ENCODE measurements around the gene MUC5B. TPM values are rescaled to one million over a fixed set of nuclear protein-coding genes. Genes with fewer than 3 reads are reported as not detected.
A peak's percentile ranks its signal among the peaks of the same experiment; 100 is the strongest.

Gene MUC5B
- total RNA-seq, 3 donors from 2014 or later: 2.0 to 6.9 TPM; not detected in 1

GRCh38 chr11:1194977-1195681, 27.7 kb upstream of the MUC5B start:
- TF ChIP-seq POLR2AphosphoS5 (IDR thresholded peaks at IDR 0.05): no peak
- no peak for TF ChIP-seq CTCF (IDR thresholded peaks at IDR 0.05)
- no peak for TF ChIP-seq POLR2A (IDR thresholded peaks at IDR 0.05)
- no peak overlapping the region for H3K4me3 ChIP-seq
- no peaks in the 10 kb centered on the region for H3K36me3 ChIP-seq
- no peaks in the 10 kb centered on the region for H3K4me1 ChIP-seq
- intact Hi-C loops (cut with DNase I; ENCODE audit: low total_unique reads): no loop called here
- DNase-seq (ENCODE audit: low spot score in 2 of 2): peak in 1 of 2 donors; percentile 51
- no peak overlapping the region for H3K27ac ChIP-seq
- H3K9me3 ChIP-seq: peaks cover 0 to 4% of the 10 kb centered on the region in 2 donors
- peaks cover 10 to 61% of the 10 kb centered on the region in 2 donors for H3K27me3 ChIP-seq

GRCh38 chr11:1195682-1196515, 27.0 kb upstream of the MUC5B start:
- DNase-seq (ENCODE audit: low spot score in 2 of 2): peak in 1 of 2 donors; percentile 44
- Histone ChIP-seq H3K27me3 (peaks cover 10 to 69% of the 10 kb centered on the region in 2 donors), H3K27ac (no peak overlapping the region), H3K36me3 (no peaks in the 10 kb centered on the region), H3K4me3 (no peak overlapping the region), H3K4me1 (no peaks in the 10 kb centered on the region), H3K9me3 (peaks cover 0 to 4% of the 10 kb centered on the region in 2 donors)
- intact Hi-C loops (cut with DNase I; ENCODE audit: low total_unique reads): no loop called here
- TF ChIP-seq POLR2AphosphoS5 (IDR thresholded peaks at IDR 0.05) (no peak), CTCF (IDR thresholded peaks at IDR 0.05) (no peak), POLR2A (IDR thresholded peaks at IDR 0.05) (no peak)

GRCh38 chr11:1196516-1197391, 26.1 kb upstream of the MUC5B start:
- Histone ChIP-seq H3K9me3 (peaks cover 0 to 4% of the 10 kb centered on the region in 2 donors), H3K27me3 (peaks cover 10 to 75% of the 10 kb centered on the region in 2 donors), H3K4me1 (no peaks in the 10 kb centered on the region), H3K4me3 (no peak overlapping the region), H3K27ac (no peak overlapping the region), H3K36me3 (no peaks in the 10 kb centered on the region)
- intact Hi-C loops (cut with DNase I; ENCODE audit: low total_unique reads): no loop called here
- TF ChIP-seq POLR2A (IDR thresholded peaks at IDR 0.05) (no peak), POLR2AphosphoS5 (IDR thresholded peaks at IDR 0.05) (no peak), CTCF (IDR thresholded peaks at IDR 0.05) (no peak)
- DNase-seq (ENCODE audit: low spot score in 2 of 2): peak in 1 of 2 donors; percentile 46

GRCh38 chr11:1197431-1197885, 25.4 kb upstream of the MUC5B start:
- peaks cover 10 to 78% of the 10 kb centered on the region in 2 donors for H3K27me3 ChIP-seq
- peak in 1 of 2 donors; percentile 45 for DNase-seq (ENCODE audit: low spot score in 2 of 2)

More at GRCh38 chr11:1197431-1197885, 25.4 kb upstream of the MUC5B start:
- TF ChIP-seq POLR2A (IDR thresholded peaks at IDR 0.05) (no peak), POLR2AphosphoS5 (IDR thresholded peaks at IDR 0.05) (no peak), CTCF (IDR thresholded peaks at IDR 0.05) (no peak)
- intact Hi-C loops (cut with DNase I; ENCODE audit: low total_unique reads): no loop called here
- H3K4me1 ChIP-seq: no peaks in the 10 kb centered on the region
- H3K27ac ChIP-seq: no peak overlapping the region
- H3K36me3 ChIP-seq: no peaks in the 10 kb centered on the region
- peaks cover 0 to 4% of the 10 kb centered on the region in 2 donors for H3K9me3 ChIP-seq
- H3K4me3 ChIP-seq: no peak overlapping the region
